CD4-positive, alpha-beta T cell (primary cell): ENCODE data around the gene EIF4EBP2. TPM values are rescaled to one million over a fixed set of nuclear protein-coding genes. Genes with fewer than 3 reads are reported as not detected.

Experiments used
- ATAC-seq: fragments of 200-7000 bp; cut with Tn5 transposase; one replicate; pipeline ENCODE4 v1.10.0; 2022; ENCODE audit warnings: mild to moderate bottlenecking; ENCODE audit not compliant: poor library complexity
- CTCF ChIA-PET: fragments of 350-600 bp; sonication (Branson Sonifier 250); formaldehyde crosslinking; loops from one replicate; lab custom pipeline; 2021; ENCODE audit warnings: antibody characterized with exemption, inconsistent platforms; lab: Charles Lee
- POLR2A ChIA-PET: fragments of 350-600 bp; sonication (Branson Sonifier 250); formaldehyde crosslinking; loops from one replicate; lab custom pipeline; 2021; ENCODE audit warnings: antibody characterized with exemption, inconsistent platforms; lab: Charles Lee
- DNase-seq, 14 experiments: peaks; one replicate each; pipeline ENCODE4 v3.0.0-alpha.2; 2013 to 2020; ENCODE audit warnings: mixed read lengths in 2 of 14
- H3K27ac ChIP-seq, 2 donors: one replicate each; pipeline versions ENCODE4 v1.5.1 to v1.7.0; 2013; ENCODE audit warnings: low read length in 2 of 2, low read depth in 1 of 2, mild to moderate bottlenecking in 1 of 2
- H3K27me3 ChIP-seq, 2 experiments: 1 replicate in 1 of 2; 2 replicates in 1 of 2; pipeline versions ENCODE4 v1.6.1 to v1.7.0; 2013; ENCODE audit warnings: low read length in 2 of 2, control low read depth in 1 of 2, mild to moderate bottlenecking in 1 of 2, moderate library complexity in 1 of 2; ENCODE audit not compliant: insufficient read depth in 2 of 2, control insufficient read depth in 1 of 2
- H3K36me3 ChIP-seq: one replicate; pipeline ENCODE4 v1.6.1; 2013; ENCODE audit warnings: low read length, control low read depth; ENCODE audit not compliant: insufficient read depth
- H3K4me1 ChIP-seq: one replicate; pipeline ENCODE4 v1.6.1; 2013; ENCODE audit warnings: low read length, control low read depth; ENCODE audit not compliant: insufficient read depth
- H3K4me3 ChIP-seq: one replicate; pipeline ENCODE4 v1.5.1; 2013; ENCODE audit warnings: mild to moderate bottlenecking, low read length, moderate library complexity
- H3K9me3 ChIP-seq, 2 experiments: 1 replicate in 1 of 2; 2 replicates in 1 of 2; pipeline versions ENCODE4 v1.6.1 to v1.7.0; 2013; ENCODE audit warnings: low read length in 2 of 2, mild to moderate bottlenecking in 2 of 2, control low read depth in 1 of 2, moderate library complexity in 1 of 2; ENCODE audit not compliant: control insufficient read depth in 1 of 2, insufficient read depth in 1 of 2
- H3K27ac Mint-ChIP-seq: one replicate; pipeline ENCODE4 v1.8.0; 2020; ENCODE audit warnings: mixed read lengths
- H3K27me3 Mint-ChIP-seq: one replicate; pipeline ENCODE4 v1.8.0; 2021; ENCODE audit warnings: mixed read lengths
- H3K36me3 Mint-ChIP-seq: one replicate; pipeline ENCODE4 v1.8.0; 2021; ENCODE audit warnings: low read depth, mixed read lengths
- H3K4me1 Mint-ChIP-seq: one replicate; pipeline ENCODE4 v1.8.0; 2021; ENCODE audit warnings: low read depth, mixed read lengths
- H3K4me3 Mint-ChIP-seq: one replicate; pipeline ENCODE4 v1.8.0; 2020; ENCODE audit warnings: mild to moderate bottlenecking, mixed read lengths
- H3K9me3 Mint-ChIP-seq: one replicate; pipeline ENCODE4 v1.8.0; 2020; ENCODE audit warnings: mixed read lengths
- intact Hi-C, 2 experiments: fragments of 100-400 bp; cut with DNase I in 1 of 2; cut with micrococcal nuclease in 1 of 2; formaldehyde crosslinking; loops; one replicate each; pipeline versions ENCODE4 v1.15.1 to v1.9.0; 2023 to 2025; cut with DNase I, micrococcal nuclease
- total RNA-seq, 174 experiments: library from RNA in 2 of 174; stranded (reverse) in 2 of 174; gene quantifications; one replicate each; pipeline ENCODE4 v1.2.3 and lab custom pipeline; 2021 to 2026
- TF ChIP-seq, protein P1 (sequence below): fragments of 200-600 bp; IDR thresholded peaks from one replicate; pipeline ENCODE4 v1.8.0; 2022; ENCODE audit warnings: antibody characterized with exemption, mild to moderate bottlenecking

Gene EIF4EBP2
- total RNA-seq, 2 experiments from 2014 or later: 21.4 to 22.6 TPM

DNA sequence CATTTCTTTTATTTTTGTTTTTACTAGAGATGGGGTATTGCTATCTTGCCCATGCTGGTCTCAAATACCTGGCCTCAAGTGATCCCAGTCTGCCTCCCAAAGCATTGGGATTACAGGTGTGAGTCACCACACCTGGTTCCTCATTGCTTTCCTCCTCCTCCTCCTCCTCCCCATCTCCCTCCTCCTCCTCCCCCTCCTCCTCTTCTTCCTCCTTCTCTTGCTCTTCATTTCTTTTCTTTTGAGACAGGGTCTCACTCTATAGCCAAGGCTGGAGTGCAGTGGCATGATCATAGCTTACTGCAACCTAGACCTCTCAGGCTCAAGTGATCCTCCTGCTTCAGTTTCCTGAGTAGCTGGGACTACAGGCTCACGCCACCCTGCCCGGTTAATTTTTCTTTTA, 43.7 kb upstream of the EIF4EBP2 start:
- Mint-ChIP-seq H3K9me3 (no peaks in the 10 kb centered on the region), H3K4me3 (no peak overlapping the region), H3K27me3 (no peaks in the 10 kb centered on the region), H3K4me1 (peaks cover 17% of the 10 kb centered on the region), H3K36me3 (no peaks in the 10 kb centered on the region), H3K27ac (no peak overlapping the region)
- no peak overlapping the region for H3K27ac ChIP-seq
- CTCF ChIA-PET: interaction anchor here (1.3 kb wide), 1 partner anchor 139 kb away, joined by 3 read pairs; no protein-coding TSS in a partner anchor
- no peaks in the 10 kb centered on the region for H3K36me3 ChIP-seq
- no peak overlapping the region for H3K4me3 ChIP-seq
- no peaks in the 10 kb centered on the region for H3K9me3 ChIP-seq
- DNase-seq (no peak), ATAC-seq (no peak)
- H3K27me3 ChIP-seq: no peaks in the 10 kb centered on the region
- intact Hi-C loops: loop anchor here (5.0 to 10.0 kb wide), 5 partner anchors 88 to 278 kb away; partner anchors contain the start of gene TYSND1 (in 1 of the 2)
- TF ChIP-seq, protein P1, sequence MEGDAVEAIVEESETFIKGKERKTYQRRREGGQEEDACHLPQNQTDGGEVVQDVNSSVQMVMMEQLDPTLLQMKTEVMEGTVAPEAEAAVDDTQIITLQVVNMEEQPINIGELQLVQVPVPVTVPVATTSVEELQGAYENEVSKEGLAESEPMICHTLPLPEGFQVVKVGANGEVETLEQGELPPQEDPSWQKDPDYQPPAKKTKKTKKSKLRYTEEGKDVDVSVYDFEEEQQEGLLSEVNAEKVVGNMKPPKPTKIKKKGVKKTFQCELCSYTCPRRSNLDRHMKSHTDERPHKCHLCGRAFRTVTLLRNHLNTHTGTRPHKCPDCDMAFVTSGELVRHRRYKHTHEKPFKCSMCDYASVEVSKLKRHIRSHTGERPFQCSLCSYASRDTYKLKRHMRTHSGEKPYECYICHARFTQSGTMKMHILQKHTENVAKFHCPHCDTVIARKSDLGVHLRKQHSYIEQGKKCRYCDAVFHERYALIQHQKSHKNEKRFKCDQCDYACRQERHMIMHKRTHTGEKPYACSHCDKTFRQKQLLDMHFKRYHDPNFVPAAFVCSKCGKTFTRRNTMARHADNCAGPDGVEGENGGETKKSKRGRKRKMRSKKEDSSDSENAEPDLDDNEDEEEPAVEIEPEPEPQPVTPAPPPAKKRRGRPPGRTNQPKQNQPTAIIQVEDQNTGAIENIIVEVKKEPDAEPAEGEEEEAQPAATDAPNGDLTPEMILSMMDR: no peak
- H3K4me1 ChIP-seq: peaks cover 19% of the 10 kb centered on the region
- POLR2A ChIA-PET: interaction anchor here (0.6 kb wide), 1 partner anchor 128 kb away, joined by 3 read pairs; no protein-coding TSS in a partner anchor

DNA sequence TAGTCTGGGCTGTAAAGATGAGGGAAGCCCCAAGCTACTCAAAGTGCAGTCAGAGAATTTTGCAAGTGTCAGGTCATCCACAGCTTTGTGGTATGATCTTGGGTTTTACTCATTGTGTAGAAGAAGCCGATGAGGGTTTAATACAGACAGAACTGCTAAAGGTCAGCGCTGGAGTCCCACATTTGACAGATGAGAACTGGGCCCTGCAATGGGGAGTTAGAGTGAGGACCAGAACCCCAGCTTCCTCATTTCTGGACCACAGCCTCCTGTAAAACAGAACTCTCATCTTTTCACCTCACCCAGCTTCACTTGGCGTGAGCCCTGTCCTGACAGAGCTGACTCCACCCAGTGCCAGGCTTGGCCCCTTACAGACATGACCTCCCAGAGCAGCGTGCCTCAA, 41.6 kb upstream of the EIF4EBP2 start:
- intact Hi-C loops: loop anchor here (5.0 to 10.0 kb wide), 5 partner anchors 90 to 280 kb away; partner anchors contain the start of gene TYSND1 (in 1 of the 2)
- peaks cover 9% of the 10 kb centered on the region for H3K4me1 Mint-ChIP-seq
- no peak overlapping the region for H3K4me3 Mint-ChIP-seq
- DNase-seq (no peak), ATAC-seq (no peak)
- TF ChIP-seq, protein P1: no peak
- no peaks in the 10 kb centered on the region for H3K9me3 Mint-ChIP-seq
- H3K27me3 Mint-ChIP-seq: no peaks in the 10 kb centered on the region
- Histone ChIP-seq H3K27ac (no peak overlapping the region), H3K36me3 (no peaks in the 10 kb centered on the region), H3K4me1 (peaks cover 13% of the 10 kb centered on the region), H3K9me3 (no peaks in the 10 kb centered on the region), H3K27me3 (no peaks in the 10 kb centered on the region), H3K4me3 (no peak overlapping the region)
- no peak overlapping the region for H3K27ac Mint-ChIP-seq
- H3K36me3 Mint-ChIP-seq: no peaks in the 10 kb centered on the region
- ChIA-PET CTCF (interaction anchor here (1.1 kb wide), 1 partner anchor 141 kb away, joined by 4 read pairs; no protein-coding TSS in a partner anchor), POLR2A (interaction anchor here (0.6 kb wide), 1 partner anchor 136 kb away, joined by 3 read pairs; no protein-coding TSS in a partner anchor)

DNA sequence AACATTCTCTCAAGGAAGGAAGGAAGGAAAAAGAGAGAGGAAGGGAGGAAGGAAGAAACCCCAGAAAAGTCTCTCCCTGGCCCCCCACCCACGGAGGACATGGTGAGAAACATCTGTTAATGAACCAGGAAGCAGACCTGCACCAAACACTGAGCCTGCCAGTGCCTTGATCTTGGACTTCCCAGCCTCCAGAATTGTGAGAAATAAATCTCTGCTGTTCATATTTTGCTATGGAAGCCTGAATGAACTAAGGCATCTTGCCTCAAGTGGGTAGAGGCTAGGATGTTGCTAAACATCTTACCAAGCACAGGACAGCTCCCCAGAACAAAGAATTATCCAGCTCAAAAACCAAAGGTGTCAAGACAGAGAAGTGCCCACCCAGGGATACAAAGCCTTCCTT, 40.7 kb upstream of the EIF4EBP2 start:
- no peak overlapping the region for H3K27ac ChIP-seq
- no peaks in the 10 kb centered on the region for H3K9me3 ChIP-seq
- CTCF ChIA-PET: interaction anchor here (1.9 to 4.0 kb wide), 3 partner anchors 140 to 217 kb away, joined by 10 to 60 read pairs (median 10); partner anchors contain the start of gene TYSND1
- no peaks in the 10 kb centered on the region for H3K9me3 Mint-ChIP-seq
- TF ChIP-seq, protein P1: no peak
- no peaks in the 10 kb centered on the region for H3K27me3 ChIP-seq
- H3K4me1 ChIP-seq: peaks cover 13% of the 10 kb centered on the region
- DNase-seq (no peak), ATAC-seq (no peak)
- H3K27ac Mint-ChIP-seq: no peak overlapping the region
- H3K4me1 Mint-ChIP-seq: peaks cover 9% of the 10 kb centered on the region
- POLR2A ChIA-PET: interaction anchor here (1.9 kb wide), 1 partner anchor 217 kb away, joined by 10 read pairs; the partner anchor contains the start of gene TYSND1
- H3K4me3 ChIP-seq: no peak overlapping the region
- no peaks in the 10 kb centered on the region for H3K36me3 ChIP-seq
- no peak overlapping the region for H3K4me3 Mint-ChIP-seq
- no peaks in the 10 kb centered on the region for H3K36me3 Mint-ChIP-seq
- intact Hi-C loops: loop anchor here (5.0 to 10.0 kb wide), 5 partner anchors 91 to 281 kb away; partner anchors contain the start of gene TYSND1 (in 1 of the 2)
- no peaks in the 10 kb centered on the region for H3K27me3 Mint-ChIP-seq
